NCI-H1930 (cell line): ENCODE measurements around the gene CAMK1.
A peak's percentile ranks its signal among the peaks of the same experiment; 100 is the strongest.
"Not testable (repeated sequence)": the region's sequence is repeated elsewhere in the genome, so short reads cannot be mapped to it uniquely, and the experiment has no call there.

Experiments used
- DNase-seq, 2 experiments: peaks; one replicate each; lab custom pipeline; 2025; lab: John Stamatoyannopoulos, UW

CAMK1 gene

GRCh38 chr3:9776896-9777693, 7.3 kb upstream of the CAMK1 start:
- no peak for DNase-seq

- DNase-seq: not testable (repeated sequence)
Measured at GRCh38 chr3:9771007-9771406, 1.3 kb upstream of the CAMK1 start.

DNA sequence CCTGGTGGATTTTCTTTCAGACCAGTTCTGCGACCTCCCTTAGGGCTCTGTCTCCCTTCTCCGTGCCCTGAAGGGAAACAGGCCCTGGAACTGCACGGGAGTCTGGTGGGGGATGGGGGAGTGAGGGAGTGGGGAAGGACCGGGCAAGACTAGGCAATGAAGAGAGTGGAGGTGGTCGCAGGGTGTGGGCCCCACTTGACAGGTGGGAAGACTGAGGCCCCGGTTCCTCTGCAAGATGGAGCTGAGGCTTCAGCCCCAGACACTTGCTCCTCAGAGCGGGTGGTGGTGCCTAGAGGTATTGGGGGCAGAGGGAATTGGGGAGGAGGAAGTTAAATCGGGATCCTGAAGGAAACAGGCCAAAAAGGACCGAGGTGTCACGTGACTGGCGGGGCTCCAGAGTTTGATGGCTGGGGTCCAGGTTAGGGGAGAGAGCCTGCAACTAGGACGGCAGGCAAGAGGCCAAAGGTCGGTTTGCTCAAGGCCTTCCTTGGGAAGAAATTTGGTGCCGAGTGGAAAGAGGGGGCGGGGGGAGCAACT, 597 bp upstream of the CAMK1 start:
- DNase-seq: no peak

- DNase-seq: no peak
Measured at GRCh38 chr3:9769012-9769411, 735 bp downstream of the CAMK1 start.

- DNase-seq: no peak
Measured at GRCh38 chr3:9768141-9768775, 1.5 kb downstream of the CAMK1 start.

DNA sequence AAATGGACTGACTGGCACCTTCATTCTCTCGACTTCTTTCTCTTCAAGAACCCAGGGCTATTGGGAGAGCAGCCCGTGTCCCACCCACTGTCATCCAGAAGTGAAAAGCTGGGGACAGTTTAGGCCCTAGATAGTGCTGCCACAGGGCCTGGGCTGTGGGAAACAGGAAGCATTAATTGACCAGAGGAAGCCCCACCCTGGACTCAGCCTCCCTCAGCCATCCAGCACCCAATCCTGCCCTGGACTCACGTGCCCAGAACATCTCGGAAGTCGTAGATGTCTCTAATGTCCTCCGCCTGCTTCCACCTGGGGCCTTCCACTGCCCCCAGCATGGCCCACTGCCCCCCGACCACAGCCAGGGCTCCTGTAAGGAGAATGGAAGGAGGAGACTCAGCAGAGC, 2.3 kb downstream of the CAMK1 start:
- no peak for DNase-seq

GRCh38 chr3:9765865-9766264, 3.9 kb downstream of the CAMK1 start:
- DNase-seq: no peak

- DNase-seq: no peak
Measured at GRCh38 chr3:9762871-9763270, 6.9 kb downstream of the CAMK1 start.

GRCh38 chr3:9761919-9762318, 7.8 kb downstream of the CAMK1 start:
- DNase-seq: no peak

- DNase-seq: no peak
Measured at GRCh38 chr3:9760779-9761505, 8.8 kb downstream of the CAMK1 start.

- no peak for DNase-seq
Measured at GRCh38 chr3:9757427-9757826, 12.3 kb downstream of the CAMK1 start.

- no peak for DNase-seq
Measured at GRCh38 chr3:9754678-9755077, 15.1 kb downstream of the CAMK1 start.

DNA sequence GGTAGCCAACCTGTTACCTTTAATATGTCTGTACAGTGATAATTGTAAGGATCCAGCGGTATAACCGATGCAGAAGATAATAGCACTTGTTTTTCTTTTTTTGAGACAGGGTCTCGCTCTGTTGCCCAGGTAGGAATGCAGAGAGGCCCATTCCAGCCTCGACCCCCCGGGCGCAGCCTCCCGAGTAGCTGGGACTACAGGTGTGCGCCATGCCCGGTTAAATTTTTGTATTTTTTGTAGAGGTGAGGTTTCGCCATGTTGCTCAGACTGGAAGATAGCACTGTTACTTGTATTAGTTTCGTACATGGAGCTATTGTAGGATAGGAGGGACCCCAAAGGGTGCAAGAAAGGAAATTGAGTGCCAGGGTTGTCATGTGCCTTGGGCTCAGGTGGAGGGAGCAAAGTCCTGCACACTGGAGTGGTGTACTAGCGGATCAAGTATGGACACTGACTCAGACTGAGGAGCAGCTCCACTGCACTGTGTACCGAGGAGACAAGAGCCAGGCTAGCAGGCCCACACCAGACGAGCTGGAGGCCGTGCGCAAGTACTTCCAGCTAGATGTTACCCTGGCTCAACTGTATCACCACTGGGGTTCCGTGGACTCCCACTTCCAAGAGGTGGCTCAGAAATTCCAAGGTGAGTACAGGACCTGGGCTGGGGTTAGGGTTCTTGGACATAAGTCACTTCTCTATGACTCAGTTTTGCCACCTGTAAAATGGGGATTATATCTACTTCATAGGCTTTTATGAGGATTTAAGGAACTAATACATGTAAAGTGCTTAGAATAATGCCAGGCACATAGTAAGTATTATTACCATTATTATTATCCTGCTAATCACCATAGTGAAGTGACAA, 19.0 kb downstream of the CAMK1 start:
- DNase-seq: no peak

GRCh38 chr3:9749645-9750555, 19.8 kb downstream of the CAMK1 start, which contains the start of gene OGG1:
Gene OGG1 (plus strand): TSS chr3:9749952. CDS start chr3:9750287, 335 bp downstream.
- peak; percentile 90 to 92 for DNase-seq

DNA sequence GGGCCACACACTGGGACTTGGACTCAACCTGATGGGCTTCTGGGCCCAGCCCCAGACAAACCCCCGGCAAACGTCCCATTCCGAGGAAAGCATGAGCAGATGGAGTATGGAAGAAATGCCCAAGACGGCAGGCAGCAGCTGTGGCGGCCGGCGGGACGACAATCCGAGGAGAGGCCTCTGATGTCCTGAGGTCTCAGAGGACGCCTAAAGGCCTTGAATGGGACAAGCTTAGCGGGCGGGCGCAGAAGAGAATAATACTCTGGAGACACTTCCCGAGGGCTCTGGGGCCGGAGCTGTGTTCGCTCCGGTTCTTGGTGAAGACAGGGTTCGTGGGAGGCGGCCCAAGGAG, 20.5 kb downstream of the CAMK1 start:
- no peak for DNase-seq

DNA sequence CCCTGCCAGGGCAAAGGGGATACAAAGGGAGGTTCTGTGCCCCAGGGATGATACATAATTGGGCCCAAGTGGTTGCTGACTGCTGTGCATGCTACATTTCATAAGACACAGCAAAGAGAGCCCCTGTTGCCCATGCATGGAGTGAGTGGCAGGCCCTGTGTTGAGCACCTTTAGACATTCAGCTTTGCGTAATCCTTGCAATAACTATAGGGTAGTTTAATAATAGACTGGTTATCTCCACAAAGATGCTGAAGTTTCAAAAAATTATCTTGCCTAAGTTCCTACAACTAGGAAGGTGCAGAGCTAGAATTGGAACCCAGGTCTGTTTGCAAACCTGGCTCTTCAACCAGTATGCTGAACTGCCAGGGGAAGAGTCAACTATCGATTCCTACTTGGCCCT, 21.7 kb downstream of the CAMK1 start:
- DNase-seq: no peak

GRCh38 chr3:9747267-9747666, 22.5 kb downstream of the CAMK1 start:
- DNase-seq: no peak

- DNase-seq: no peak
Measured at GRCh38 chr3:9746330-9746729, 23.4 kb downstream of the CAMK1 start.

- no peak for DNase-seq
Measured at GRCh38 chr3:9745521-9745920, 24.2 kb downstream of the CAMK1 start.

DNA sequence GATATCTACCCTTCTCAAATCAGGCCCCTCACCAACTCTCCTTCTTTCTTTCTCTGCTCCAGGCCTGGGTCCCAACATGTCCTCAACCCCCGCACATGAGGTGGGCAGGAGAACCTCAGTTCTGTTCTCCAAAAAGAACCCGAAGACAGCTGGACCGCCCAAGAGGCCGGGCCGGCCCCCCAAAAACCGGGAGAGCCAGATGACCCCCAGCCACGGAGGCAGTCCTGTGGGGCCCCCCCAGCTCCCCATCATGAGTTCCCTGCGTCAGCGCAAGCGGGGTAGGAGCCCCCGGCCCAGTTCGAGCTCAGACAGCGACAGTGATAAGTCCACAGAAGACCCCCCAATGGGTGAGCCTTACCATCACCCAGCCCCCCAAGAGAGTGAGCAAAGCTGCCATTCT, 25.6 kb downstream of the CAMK1 start:
- DNase-seq: no peak

- DNase-seq: no peak
Measured at GRCh38 chr3:9743548-9743947, 26.2 kb downstream of the CAMK1 start.
